ENCODE measurements around the gene STAMBP.

DNA sequence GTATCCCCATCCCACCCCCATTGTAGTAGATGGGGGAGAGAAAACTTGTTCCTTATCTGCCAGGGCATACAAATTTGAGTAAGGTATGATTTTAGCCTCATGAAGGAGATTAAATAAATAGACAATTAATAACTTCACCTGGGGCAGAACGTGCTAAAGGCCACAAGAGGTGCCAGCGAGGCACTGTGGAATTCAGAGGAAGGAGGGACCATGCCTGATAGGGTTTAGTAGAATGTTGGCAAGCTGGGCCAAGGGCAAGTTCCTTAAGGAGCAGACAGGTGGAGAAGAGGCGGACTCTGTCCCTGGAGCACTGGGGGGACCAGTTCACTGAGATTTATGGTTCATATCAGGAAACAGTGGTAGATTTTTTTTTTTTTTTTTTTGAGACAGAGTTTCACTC lies 22.5 kb downstream of the STAMBP start:
- TF ChIP-seq CTCF (IDR thresholded peaks at IDR 0.05) (peak in 1 of 2 donors; percentile 21), POLR2A (IDR thresholded peaks at IDR 0.05) (no peak), EP300 (IDR thresholded peaks at IDR 0.05) (no peak), POLR2AphosphoS5 (IDR thresholded peaks at IDR 0.05) (no peak)

All from suprapubic skin (tissue), 4 donors.